Frontal cortex (tissue), 4 donors: ENCODE data around the gene CD8B2. TPM values are rescaled to one million over a fixed set of nuclear protein-coding genes. Genes with fewer than 3 reads are reported as not detected.
"Not testable (repeated sequence)": the region's sequence is repeated elsewhere in the genome, so short reads cannot be mapped to it uniquely, and the experiment has no call there.

Source experiments
- DNase-seq, 2 donors: peaks; one replicate each; pipeline ENCODE4 v3.0.0; 2012; ENCODE audit warnings: low spot score in 2 of 2
- FAIRE-seq: peaks from 2 replicates; lab custom pipeline; 2012; peaks lifted over from hg19 to GRCh38; lab: Jason Lieb, UNC
- total RNA-seq: library from RNA; depleted of rRNA; stranded (reverse); fragments of >200 nt; gene quantifications from one replicate; pipeline ENCODE4 v1.2.3, GENCODE V29; 2014
- donor health status: control.
- donor health status: control.
- donor health status: control.

Gene CD8B2
- total RNA-seq, 1 donor from 2014 or later = under 0.01 TPM

- no peak for FAIRE-seq
Observed at GRCh38 chr2:106545007-106545406, 57.8 kb downstream of the CD8B2 start.

GRCh38 chr2:106546391-106546990, 59.3 kb downstream of the CD8B2 start:
- no peak for FAIRE-seq
- no peak for DNase-seq

More at GRCh38 chr2:106545007-106545406, 57.8 kb downstream of the CD8B2 start:
- DNase-seq = no peak

GRCh38 chr2:106547164-106547903, 60.2 kb downstream of the CD8B2 start:
- DNase-seq = no peak
- no peak for FAIRE-seq

- no peak for DNase-seq
- FAIRE-seq = no peak
Observed at GRCh38 chr2:106551417-106552130, 64.4 kb downstream of the CD8B2 start.

- FAIRE-seq (no peak), DNase-seq (no peak)
Observed at GRCh38 chr2:106552921-106553320, 65.8 kb downstream of the CD8B2 start.

- FAIRE-seq (no peak), DNase-seq (no peak)
Observed at GRCh38 chr2:106553321-106553720, 66.2 kb downstream of the CD8B2 start.

GRCh38 chr2:106554411-106554810, 67.2 kb downstream of the CD8B2 start:
- no peak for DNase-seq
- no peak for FAIRE-seq

GRCh38 chr2:106555053-106555452, 67.9 kb downstream of the CD8B2 start:
- no peak for FAIRE-seq
- no peak for DNase-seq

GRCh38 chr2:106559786-106560185, 72.6 kb downstream of the CD8B2 start:
- not testable (repeated sequence) for FAIRE-seq, DNase-seq

- FAIRE-seq (no peak), DNase-seq (no peak)
Observed at GRCh38 chr2:106560773-106561172, 73.6 kb downstream of the CD8B2 start.

- DNase-seq = no peak
- FAIRE-seq = no peak
Observed at GRCh38 chr2:106561356-106561755, 74.2 kb downstream of the CD8B2 start.

GRCh38 chr2:106561803-106562202, 74.6 kb downstream of the CD8B2 start:
- FAIRE-seq = no peak
- no peak for DNase-seq

GRCh38 chr2:106562268-106563186, 75.4 kb downstream of the CD8B2 start:
- no peak for FAIRE-seq
- no peak for DNase-seq

- FAIRE-seq (no peak), DNase-seq (no peak)
Observed at GRCh38 chr2:106563195-106563594, 76.0 kb downstream of the CD8B2 start.

GRCh38 chr2:106565599-106565998, 78.4 kb downstream of the CD8B2 start:
- DNase-seq (no peak), FAIRE-seq (no peak)

- FAIRE-seq = no peak
- DNase-seq = no peak
Observed at GRCh38 chr2:106566050-106566449, 78.9 kb downstream of the CD8B2 start.

GRCh38 chr2:106566484-106566883, 79.3 kb downstream of the CD8B2 start:
- not testable (repeated sequence) for FAIRE-seq, DNase-seq

GRCh38 chr2:106570316-106570715, 83.2 kb downstream of the CD8B2 start:
- no peak for DNase-seq
- no peak for FAIRE-seq
